ENCODE results near the gene PDE4D. TPM values are rescaled to one million over a fixed set of nuclear protein-coding genes. Genes with fewer than 3 reads are reported as not detected.

The PDE4D gene
- total and polyA plus RNA-seq, 12 donors: 1.2 to 18.9 (median 2.1) TPM

- H3K4me1 ChIP-seq (replicated peaks in 1 of 2): no peaks in the 10 kb centered on the region
- DNase-seq: no peak
- 47 to 59% (median 52%) methylated on average over 1 of the region's 1 CpG for WGBS, 4 donors
- no peaks in the 10 kb centered on the region for H3K36me3 ChIP-seq (replicated peaks in 1 of 2)
- no peak overlapping the region for H3K4me3 ChIP-seq
- H3K27me3 ChIP-seq: no peaks in the 10 kb centered on the region
- TF ChIP-seq CTCF (IDR thresholded peaks at IDR 0.05) (no peak), POLR2A (IDR thresholded peaks at IDR 0.05) (no peak)
- intact Hi-C loops (cut with DNase I): no loop called here
- H3K27ac ChIP-seq: no peak overlapping the region
- no peaks in the 10 kb centered on the region for H3K9me3 ChIP-seq (replicated peaks in 1 of 3)
Observed at GRCh38 chr5:59282726-59283125, 610.8 kb downstream of the PDE4D start.

- Histone ChIP-seq H3K4me1 (replicated peaks in 1 of 2) (peaks cover 0 to 9% of the 10 kb centered on the region in 2 donors), H3K9me3 (replicated peaks in 1 of 3) (no peaks in the 10 kb centered on the region), H3K27me3 (no peaks in the 10 kb centered on the region), H3K27ac (no peak overlapping the region), H3K36me3 (replicated peaks in 1 of 2) (no peaks in the 10 kb centered on the region), H3K4me3 (no peak overlapping the region)
- WGBS, 4 donors: 90 to 96% (median 93%) methylated on average over 2 of the region's 2 CpGs
- TF ChIP-seq CTCF (IDR thresholded peaks at IDR 0.05): no peak
- no peak for TF ChIP-seq POLR2A (IDR thresholded peaks at IDR 0.05)
- DNase-seq: no peak
- intact Hi-C loops (cut with DNase I): no loop called here
Observed at GRCh38 chr5:59279979-59280378, 613.5 kb downstream of the PDE4D start.

- DNase-seq: no peak
- no peak overlapping the region for H3K4me3 ChIP-seq
- H3K9me3 ChIP-seq (replicated peaks in 1 of 3): no peaks in the 10 kb centered on the region
- peaks cover 0 to 10% of the 10 kb centered on the region in 2 donors for H3K4me1 ChIP-seq (replicated peaks in 1 of 2)
- intact Hi-C loops (cut with DNase I): no loop called here
- H3K36me3 ChIP-seq (replicated peaks in 1 of 2): no peaks in the 10 kb centered on the region
- no peak for TF ChIP-seq CTCF (IDR thresholded peaks at IDR 0.05)
- 79 to 87% (median 80%) methylated on average over 5 of the region's 5 CpGs for WGBS, 4 donors
- H3K27me3 ChIP-seq: no peaks in the 10 kb centered on the region
- no peak overlapping the region for H3K27ac ChIP-seq
Observed at GRCh38 chr5:59276917-59277372, 616.6 kb downstream of the PDE4D start.

- H3K36me3 ChIP-seq (replicated peaks in 1 of 2): no peaks in the 10 kb centered on the region
- H3K27me3 ChIP-seq: peaks cover 2% of the 10 kb centered on the region
- no peaks in the 10 kb centered on the region for H3K9me3 ChIP-seq (replicated peaks in 1 of 3)
- intact Hi-C loops (cut with DNase I): no loop called here
- WGBS, 4 donors: 72 to 83% (median 76%) methylated on average over 2 of the region's 2 CpGs
- peak overlapping the region in 2 of 5 donors; percentile 6 to 51 for H3K27ac ChIP-seq
- no peak for DNase-seq
- H3K4me3 ChIP-seq: peak overlapping the region in 1 of 4 donors; percentile 7
- TF ChIP-seq POLR2A (IDR thresholded peaks at IDR 0.05): no peak
- no peak for TF ChIP-seq CTCF (IDR thresholded peaks at IDR 0.05)
- H3K4me1 ChIP-seq (replicated peaks in 1 of 2): peaks cover 0 to 10% of the 10 kb centered on the region in 2 donors
Observed at GRCh38 chr5:59276325-59276675, 617.2 kb downstream of the PDE4D start.
